NCI-H2107 treated with DMSO at 0.1 percent for 48 hours (cell line): ENCODE results near the gene LNP1.
"Not testable (repeated sequence)": the region's sequence is repeated elsewhere in the genome, so short reads cannot be mapped to it uniquely, and the experiment has no call there.

Source experiments
- DNase-seq: peaks from one replicate; lab custom pipeline; 2025; ENCODE audit not compliant: unreplicated experiment; lab: John Stamatoyannopoulos, UW

Gene LNP1

GRCh38 chr3:100400780-100401673 is at the start of gene LNP1, which contains the start of gene TOMM70:
LNP1 (plus strand) TSS chr3:100401539; CDS start chr3:100429730, 28,191 bp downstream.
TOMM70 (minus strand) TSS chr3:100401089; CDS start chr3:100400949, 140 bp downstream.
- peak; percentile 96 for DNase-seq

GRCh38 chr3:100351770-100352169 is 49.6 kb upstream of the LNP1 start:
- not testable (repeated sequence) for DNase-seq

- no peak for DNase-seq
Observed at GRCh38 chr3:100352296-100353231, 48.8 kb upstream of the LNP1 start.

GRCh38 chr3:100354850-100355249 is 46.5 kb upstream of the LNP1 start:
- no peak for DNase-seq

GRCh38 chr3:100358413-100358812 is 42.9 kb upstream of the LNP1 start:
- DNase-seq, result no peak

GRCh38 chr3:100359035-100359434 is 42.3 kb upstream of the LNP1 start:
- DNase-seq, result no peak

GRCh38 chr3:100360757-100361496 is 40.4 kb upstream of the LNP1 start:
- no peak for DNase-seq

GRCh38 chr3:100361897-100362296 is 39.4 kb upstream of the LNP1 start:
- DNase-seq, result no peak

- DNase-seq, result no peak
Observed at GRCh38 chr3:100364421-100364820, 36.9 kb upstream of the LNP1 start.

GRCh38 chr3:100366424-100366823 is 34.9 kb upstream of the LNP1 start:
- no peak for DNase-seq

GRCh38 chr3:100368441-100368840 is 32.9 kb upstream of the LNP1 start:
- no peak for DNase-seq

- no peak for DNase-seq
Observed at GRCh38 chr3:100370756-100371155, 30.6 kb upstream of the LNP1 start.

GRCh38 chr3:100374521-100374920 is 26.8 kb upstream of the LNP1 start:
- no peak for DNase-seq

- DNase-seq, result no peak
Observed at GRCh38 chr3:100376301-100376700, 25.0 kb upstream of the LNP1 start.

- no peak for DNase-seq
Observed at GRCh38 chr3:100384733-100385525, 16.4 kb upstream of the LNP1 start.

- DNase-seq, result no peak
Observed at GRCh38 chr3:100386437-100387074, 14.8 kb upstream of the LNP1 start.

- no peak for DNase-seq
Observed at GRCh38 chr3:100389025-100389424, 12.3 kb upstream of the LNP1 start.

GRCh38 chr3:100395679-100396431 is 5.5 kb upstream of the LNP1 start:
- DNase-seq, result no peak

- DNase-seq, result no peak
Observed at GRCh38 chr3:100396967-100397366, 4.4 kb upstream of the LNP1 start.
